GM13977 (cell line): Measurements from ENCODE around the gene KCTD15.

ENCODE experiments used
- DNase-seq: peaks from one replicate; pipeline ENCODE4 v3.0.0; 2012; ENCODE audit warnings: low spot score
- CTCF ChIP-seq: IDR thresholded peaks from 2 replicates; pipeline ENCODE4 v1.5.1; 2012; ENCODE audit warnings: mild to moderate bottlenecking, control low read depth; ENCODE audit not compliant: insufficient read depth; ENCODE audit errors: extremely low read depth, missing control alignments
- in situ Hi-C: fragments of 300-500 bp; cut with MboI; formaldehyde crosslinking; loops from one replicate; pipeline ENCODE4 v1.12.0; 2022; ENCODE audit warnings: low sequenced_read_pairs, low pct_unique_long_range_greater_than_20kb, mixed read lengths, inconsistent platforms; ENCODE audit not compliant: unreplicated experiment

Gene KCTD15

GRCh38 chr19:33770107-33770506 lies 26.6 kb upstream of the KCTD15 start:
- no peak for TF ChIP-seq CTCF
- no peak for DNase-seq
- in situ Hi-C loops = loop anchor here (10.0 kb wide), 1 partner anchor 345 kb away; no protein-coding TSS in a partner anchor

- TF ChIP-seq CTCF = peak; percentile 92
- peak; percentile 88 for DNase-seq
- in situ Hi-C loops = loop anchor here (10.0 kb wide), 1 partner anchor 347 kb away; no protein-coding TSS in a partner anchor
Observed at GRCh38 chr19:33771384-33772101, 25.1 kb upstream of the KCTD15 start.

- no peak for TF ChIP-seq CTCF
- in situ Hi-C loops = loop anchor here (10.0 kb wide), 1 partner anchor 347 kb away; no protein-coding TSS in a partner anchor
- DNase-seq = no peak
Observed at GRCh38 chr19:33772102-33772857, 24.4 kb upstream of the KCTD15 start.

GRCh38 chr19:33772858-33773180 lies 23.9 kb upstream of the KCTD15 start:
- no peak for DNase-seq
- in situ Hi-C loops = loop anchor here (10.0 kb wide), 1 partner anchor 348 kb away; no protein-coding TSS in a partner anchor
- TF ChIP-seq CTCF = no peak

- no peak for TF ChIP-seq CTCF
- no peak for DNase-seq
- in situ Hi-C loops = loop anchor here (10.0 kb wide), 1 partner anchor 349 kb away; no protein-coding TSS in a partner anchor
Observed at GRCh38 chr19:33773704-33774624, 22.7 kb upstream of the KCTD15 start.

- TF ChIP-seq CTCF = no peak
- in situ Hi-C loops = loop anchor here (10.0 to 25.0 kb wide), 2 partner anchors 338 to 350 kb away; no protein-coding TSS in a partner anchor
- DNase-seq = no peak
Observed at GRCh38 chr19:33774751-33775150, 21.9 kb upstream of the KCTD15 start.
